ENCODE results near the gene IFNGR2.
A peak's percentile ranks its signal among the peaks of the same experiment; 100 is the strongest.
"Not testable (repeated sequence)": the region's sequence is repeated elsewhere in the genome, so short reads cannot be mapped to it uniquely, and the experiment has no call there.

The IFNGR2 gene

DNA sequence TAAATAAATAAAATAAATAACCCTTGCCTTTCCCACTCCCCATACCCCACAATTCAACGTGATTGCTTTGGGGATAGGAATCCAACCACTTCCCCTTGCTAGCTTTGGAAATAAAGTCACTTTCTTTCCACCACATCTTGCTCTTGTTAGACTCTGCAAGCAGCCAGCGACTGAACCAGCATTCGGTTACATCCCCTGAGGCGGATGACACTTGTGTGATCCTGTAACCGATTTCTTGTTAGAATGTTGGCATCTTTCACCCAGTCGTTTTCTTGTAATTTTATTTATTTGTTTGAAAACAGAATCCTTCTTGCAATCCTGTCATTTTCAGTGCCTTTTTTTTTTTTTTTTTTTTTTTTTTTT lies 1.6 kb upstream of the IFNGR2 start:
- DNase-seq, result no peak

DNA sequence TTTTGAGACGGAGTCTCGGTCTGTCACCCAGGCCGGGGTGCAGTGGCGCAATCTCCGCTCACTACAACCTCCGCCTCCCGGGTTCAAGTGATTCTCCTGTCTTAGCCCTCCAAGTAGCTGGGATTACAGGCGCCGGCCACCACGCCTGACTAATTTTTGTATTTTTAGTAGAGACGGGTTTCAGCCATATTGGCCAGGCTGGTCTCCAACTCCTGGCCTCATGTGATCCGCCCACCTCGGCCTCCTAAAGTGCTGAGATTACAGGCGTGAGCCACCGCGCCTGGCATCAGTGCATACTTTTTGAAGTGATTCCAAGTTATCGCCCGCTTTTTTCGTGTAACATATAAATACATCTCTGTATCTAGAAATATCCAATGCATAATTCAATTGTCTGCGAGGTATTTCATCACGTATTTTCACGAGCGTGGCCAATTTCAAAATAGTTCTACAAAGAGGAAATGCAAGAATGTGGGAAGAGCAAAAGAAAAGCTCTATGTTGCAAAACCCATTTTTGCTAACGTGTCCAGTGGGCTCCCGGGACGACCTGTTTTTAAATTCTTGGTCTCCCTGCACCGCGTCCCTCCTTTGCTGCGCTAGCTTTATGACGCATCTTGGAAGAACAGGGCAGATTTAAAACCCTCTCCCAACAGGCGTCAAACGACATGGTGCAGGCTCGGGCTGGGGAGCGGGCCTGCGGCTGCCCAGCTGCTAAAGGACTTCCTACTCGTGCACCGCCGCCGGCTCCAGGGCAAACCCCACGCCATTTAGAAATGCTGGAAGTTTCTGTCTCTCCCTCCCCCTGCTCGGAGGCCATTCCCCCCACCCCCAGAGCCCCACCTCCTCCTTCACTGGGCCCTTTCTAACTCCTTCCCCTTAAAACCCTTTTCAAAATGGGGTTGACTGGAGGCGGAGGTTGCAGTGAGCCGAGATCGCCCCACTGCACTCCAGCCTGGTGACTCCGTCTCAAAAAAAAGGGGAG lies 923 bp upstream of the IFNGR2 start:
- peak in 34 of 56 donors; percentile 9 to 62 (median 30) for DNase-seq

DNA sequence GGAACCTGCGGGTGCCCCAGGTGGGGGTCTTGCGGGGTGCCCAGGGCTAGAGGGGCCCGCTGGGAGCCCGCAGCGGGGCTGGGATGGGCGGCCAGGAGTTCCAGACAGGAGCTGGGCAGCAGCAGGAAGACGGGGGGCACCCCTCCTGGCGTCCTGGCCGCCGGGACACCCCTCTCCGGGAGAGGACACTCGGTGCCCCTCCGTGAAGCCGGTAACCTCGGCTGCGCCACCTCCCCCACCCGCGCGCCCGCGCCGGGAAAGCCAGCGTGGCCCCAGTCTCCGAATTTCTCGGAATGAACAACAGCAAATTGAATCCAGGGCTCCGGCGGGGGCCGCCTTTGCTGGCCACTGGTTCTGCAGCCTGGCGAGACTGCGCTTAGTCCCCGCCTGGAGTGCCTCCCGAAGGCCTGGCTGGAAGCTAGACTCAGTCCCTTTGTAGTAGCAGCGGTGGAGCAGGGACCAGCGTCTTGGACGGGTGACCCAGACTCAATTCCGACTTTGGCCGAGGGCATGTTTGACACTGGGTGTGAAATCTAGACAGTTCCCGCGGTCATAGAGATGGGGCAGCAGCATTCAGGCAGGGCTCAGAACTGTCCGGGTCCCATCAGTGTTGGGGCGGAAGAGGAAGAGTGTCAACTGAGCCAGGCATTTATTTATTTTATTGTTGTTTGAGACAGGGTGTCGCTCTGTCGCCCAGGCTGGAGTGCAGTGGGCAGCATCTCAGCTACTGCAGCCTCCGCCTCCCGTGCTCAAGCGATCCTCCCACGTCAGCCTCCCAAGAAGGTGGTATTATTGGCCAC lies 773 bp downstream of the IFNGR2 start:
- peak in 45 of 56 donors; percentile 17 to 69 (median 48) for DNase-seq

DNA sequence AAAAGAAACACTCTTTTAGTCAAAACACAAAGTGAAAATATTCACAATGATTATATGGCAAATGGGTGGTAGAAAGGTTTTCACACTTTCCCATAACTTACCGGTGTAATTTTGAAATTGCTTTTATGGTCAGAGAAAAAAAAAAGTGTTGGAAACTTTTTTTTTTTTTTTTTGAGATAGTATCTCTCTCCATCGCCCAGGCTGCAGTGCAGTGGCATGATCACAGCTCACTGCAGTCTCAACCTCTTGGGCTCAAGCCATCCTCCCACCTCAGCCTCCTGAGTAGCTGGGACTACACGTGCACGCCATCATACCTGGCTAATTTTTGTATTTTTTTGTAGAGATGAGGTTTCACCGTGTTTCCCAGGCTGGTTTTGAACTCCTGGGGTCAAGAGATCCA lies 3.3 kb downstream of the IFNGR2 start:
- no peak for DNase-seq

DNA sequence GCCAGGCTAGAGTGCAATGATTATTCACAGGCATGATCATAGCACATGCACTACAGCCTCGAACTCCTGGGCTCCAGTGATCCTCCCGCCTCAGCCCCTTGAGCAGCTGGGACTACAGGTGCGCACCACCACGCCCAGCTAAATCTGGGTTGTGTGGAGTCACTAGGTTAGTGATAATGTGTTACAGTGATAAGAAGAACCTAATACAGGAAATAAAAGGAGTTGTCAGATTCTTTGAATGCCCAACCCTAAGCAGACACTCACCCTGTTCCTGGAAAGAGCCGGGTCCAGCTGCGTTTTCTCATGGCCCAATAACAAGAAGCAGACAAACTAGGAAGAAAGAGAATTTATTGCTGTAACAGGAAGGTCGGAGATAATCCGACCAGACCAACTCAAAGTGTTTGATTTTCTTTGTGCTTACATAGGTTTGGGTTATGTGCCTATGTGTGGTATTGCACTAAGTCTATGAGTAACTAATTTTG lies 8.8 kb downstream of the IFNGR2 start:
- no peak for DNase-seq

DNA sequence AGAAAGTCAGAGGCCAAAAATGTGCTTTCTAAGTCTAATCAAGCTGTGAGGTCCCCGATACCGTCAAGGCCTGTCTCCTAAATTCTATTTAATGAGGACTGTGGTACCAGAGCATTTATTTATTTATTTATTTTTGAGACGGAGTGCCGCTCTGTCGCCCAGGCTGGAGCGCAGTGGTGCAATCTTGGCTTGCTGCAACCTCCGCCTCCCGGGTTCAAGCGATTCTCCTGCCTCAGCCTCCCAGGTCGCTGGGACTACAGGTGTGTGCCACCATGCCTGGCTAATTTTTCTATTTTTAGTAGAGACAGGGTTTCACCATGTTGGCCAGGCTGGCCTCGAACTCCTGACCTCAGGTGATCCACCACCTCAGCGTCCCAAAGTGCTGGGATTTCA lies 9.2 kb downstream of the IFNGR2 start:
- not testable (repeated sequence) for DNase-seq

DNA sequence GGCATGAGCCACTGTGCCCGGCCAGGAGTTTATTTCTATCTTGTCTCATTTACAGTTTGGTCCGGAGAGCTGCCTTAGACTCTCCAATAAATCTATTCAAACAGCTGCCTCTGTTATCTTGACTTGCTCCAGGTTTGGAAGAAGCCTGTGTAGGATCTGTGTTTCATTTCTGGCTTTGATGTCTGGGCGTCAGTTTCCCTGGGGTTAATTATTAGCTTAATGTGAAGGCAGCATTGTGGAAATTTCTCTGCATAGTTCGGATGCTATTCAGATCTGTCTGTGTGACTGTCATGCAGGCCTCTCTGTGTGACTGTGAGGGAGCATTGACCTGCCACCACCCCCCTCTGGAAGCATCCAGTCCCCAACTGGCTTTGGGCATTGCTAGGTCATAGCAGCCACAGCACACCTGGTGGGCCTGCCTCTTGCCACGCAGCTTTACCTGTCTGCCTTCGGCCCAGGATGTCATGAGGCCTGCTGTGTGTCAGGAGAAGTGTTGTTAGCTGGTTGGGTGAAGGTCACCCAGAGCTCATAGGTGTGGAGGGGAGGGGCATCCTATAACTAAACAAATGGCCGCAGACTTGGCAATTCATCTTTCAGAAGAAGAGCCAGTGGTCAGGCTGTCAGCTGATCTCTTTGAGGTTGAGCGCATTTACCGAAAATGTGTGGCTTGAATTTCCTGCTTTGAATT lies 9.8 kb downstream of the IFNGR2 start:
- no peak for DNase-seq

DNA sequence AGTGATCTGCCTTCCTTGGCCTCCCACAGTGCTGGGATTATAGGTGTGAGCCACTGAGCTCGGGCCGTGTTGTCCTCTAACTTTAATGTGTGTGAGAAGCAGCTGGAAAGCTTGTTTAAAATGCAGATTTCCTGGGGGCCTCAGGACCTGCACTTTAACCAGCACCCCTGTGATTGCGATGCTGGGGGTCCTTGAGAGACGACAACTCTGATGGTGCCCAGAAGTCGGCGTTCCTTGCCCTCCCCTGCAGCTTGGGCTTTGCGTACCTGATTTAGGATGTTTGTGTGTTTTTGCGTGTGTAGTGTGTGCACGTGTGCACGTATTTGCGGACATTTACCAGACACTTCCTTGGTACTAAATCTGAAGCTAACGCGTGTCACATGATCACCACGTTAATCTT lies 10.9 kb downstream of the IFNGR2 start:
- no peak for DNase-seq

DNA sequence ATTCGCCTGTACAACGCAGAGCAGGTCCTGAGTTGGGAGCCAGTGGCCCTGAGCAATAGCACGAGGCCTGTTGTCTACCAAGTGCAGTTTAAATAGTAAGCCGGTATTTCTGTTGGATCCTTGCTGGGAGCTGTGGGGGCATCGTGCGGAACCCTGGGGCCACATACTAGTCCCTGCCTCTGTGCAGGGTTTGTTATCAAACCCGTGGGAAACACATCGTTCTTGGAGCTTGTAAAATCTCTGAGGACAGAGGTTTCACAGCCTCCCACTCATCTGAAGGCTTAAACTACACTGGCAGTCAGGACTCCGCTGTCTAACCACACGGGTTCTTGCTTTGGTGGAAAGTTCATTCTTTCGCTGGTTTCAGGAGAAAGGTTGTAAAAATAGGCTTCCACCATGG lies 11.7 kb downstream of the IFNGR2 start:
- DNase-seq, result no peak

DNA sequence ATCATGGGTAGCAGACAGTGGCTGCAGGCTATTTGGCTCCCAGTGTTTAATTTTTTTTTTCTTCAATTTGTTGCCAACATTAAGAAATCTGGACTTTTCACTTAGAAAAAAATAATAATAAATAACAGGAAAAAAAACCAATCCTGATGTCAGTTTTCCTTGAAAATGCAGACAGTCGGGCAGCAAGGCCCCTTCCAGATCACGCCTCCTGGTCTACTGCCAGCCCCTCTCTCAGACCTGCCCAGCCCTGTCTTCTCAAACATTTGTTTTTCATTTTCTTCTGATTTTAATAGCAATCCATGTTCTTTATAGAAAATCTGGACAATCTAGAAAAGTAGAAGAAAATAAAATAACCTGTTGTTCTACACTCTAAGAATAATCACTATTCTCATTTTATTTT lies 15.5 kb downstream of the IFNGR2 start:
- no peak for DNase-seq

DNA sequence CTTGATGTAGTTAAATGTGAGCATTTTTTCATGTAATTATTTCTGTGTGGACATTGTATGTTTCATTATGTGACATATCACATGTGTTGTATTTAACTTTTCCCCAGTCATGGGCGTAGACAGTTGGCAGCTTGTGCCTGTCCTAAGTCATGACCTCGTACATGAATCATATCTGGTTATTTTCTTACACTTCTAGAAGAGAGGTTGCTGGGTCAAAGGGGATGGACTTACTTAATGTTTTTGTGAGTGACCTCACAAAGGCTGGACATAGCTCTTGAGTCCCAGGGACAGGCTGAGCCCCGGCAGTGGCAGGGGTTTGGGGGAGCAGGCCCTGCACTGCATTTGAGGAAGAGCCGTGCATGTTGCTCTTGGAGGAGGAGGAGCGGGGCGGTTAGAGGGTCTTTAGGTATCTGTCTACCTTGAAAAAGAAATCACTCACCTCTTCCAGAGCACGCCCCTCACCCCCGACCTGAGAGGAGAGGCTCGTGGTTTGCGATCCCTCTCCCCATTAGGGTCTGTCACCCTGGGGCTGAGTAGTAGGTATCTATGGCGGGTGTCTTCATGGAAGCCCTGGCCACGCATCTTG lies 16.4 kb downstream of the IFNGR2 start:
- DNase-seq, result no peak

DNA sequence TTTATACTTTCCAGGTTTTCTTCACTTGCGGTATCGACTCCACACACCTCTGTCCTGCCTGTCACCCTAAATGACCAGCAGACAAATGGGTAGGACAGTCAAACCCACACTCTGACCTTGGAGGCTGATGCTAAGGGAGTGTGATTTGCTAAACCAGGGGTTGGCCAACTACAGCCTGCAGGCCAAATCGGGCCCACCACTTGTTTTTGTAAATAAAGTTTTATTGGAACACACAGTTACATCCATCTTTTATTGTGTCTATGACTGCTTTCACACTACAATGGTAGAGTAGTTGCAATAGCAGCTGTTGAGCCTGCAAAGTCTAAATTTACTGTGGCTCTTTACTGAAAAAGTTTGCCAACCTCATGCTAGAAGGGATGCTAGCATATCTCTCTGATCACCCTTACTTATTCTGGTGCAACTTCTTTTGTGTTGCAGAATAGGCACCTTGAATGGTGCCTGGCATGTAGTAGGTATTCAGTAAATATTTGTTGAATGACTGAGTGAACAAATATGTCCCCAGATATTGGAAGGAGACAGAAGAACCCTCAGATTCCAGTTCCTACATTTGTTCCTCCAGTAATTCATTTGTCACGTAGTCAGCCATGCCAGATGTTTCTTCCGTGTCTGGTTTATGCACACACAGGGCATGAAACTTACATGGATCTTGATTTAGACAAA lies 18.6 kb downstream of the IFNGR2 start:
- DNase-seq, result no peak

DNA sequence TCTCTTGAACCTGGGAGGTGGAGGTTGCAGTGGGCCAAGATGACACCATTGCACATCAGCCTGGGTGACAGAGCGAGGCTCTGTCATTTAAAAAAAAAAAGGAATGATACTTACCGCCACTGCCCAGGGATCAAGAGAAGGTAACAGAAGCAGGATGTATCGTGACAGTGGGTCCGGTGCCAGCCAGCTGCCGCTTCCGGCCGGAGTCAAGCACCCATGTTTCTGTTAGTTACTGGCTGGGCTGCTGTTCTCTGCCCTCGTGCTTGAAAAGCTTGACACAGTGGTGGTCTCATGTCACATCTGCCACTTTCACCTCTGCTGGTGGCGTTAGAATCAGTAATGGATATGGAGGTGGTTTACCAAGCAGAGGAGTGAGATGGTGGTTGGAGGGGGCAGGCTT lies 21.0 kb downstream of the IFNGR2 start:
- no peak for DNase-seq

DNA sequence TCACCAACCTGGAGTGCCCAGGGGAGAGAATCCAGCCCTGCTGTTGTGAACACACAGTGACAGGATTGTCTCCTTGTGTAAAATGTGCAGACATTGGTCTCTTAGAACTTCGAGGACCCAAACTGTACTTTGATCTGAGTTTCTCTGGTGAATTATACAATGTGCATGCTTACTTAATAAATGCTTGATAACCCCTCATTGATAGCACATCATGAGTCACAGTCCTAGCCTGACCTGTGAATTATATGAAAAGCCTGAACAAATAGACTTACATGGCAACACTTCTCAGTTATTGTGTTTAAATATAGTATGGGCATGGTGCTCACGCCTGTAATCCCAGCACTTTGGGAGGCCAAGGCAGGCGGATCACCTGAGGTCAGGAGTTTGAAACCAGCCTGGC lies 22.6 kb downstream of the IFNGR2 start:
- no peak for DNase-seq

DNA sequence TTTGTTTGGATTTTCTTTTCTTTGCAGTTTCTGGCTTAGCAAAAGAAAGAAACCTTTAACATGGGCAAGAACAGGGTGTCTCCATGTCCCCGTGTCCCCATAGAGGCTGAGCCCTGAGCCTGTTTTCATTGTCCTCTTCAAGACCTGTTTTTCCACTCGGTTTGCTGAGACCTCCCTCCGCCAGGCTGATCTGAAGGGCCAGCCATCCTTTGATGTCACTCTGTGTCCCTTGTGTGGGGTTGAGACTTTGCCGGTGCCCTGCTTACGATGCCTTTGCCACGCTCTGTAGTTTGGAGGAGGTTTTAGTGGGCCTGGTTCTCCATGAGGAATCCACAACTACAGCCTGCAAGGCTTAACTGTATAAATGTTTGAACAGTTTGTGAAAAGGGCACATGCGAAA lies 23.8 kb downstream of the IFNGR2 start:
- no peak for DNase-seq

DNA sequence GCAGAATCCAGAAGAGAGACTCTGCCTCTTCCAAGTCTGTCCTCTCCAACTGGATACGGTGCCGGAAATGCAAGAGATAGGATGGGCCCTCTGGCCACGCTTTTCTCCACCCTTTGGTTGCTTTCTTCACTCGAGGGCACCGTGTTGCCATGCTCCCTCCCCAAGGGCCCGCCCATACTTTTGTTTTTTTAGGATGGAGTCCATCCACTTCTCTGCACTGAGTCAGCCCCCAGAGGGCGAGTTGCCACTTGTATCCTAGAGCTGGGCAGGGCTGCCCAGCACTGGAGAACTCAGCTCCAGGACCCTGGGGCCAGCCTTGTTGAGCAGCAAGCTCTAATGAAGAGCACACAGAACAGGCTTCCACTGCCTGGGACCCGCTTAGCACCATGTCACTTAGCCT lies 25.5 kb downstream of the IFNGR2 start:
- no peak for DNase-seq

DNA sequence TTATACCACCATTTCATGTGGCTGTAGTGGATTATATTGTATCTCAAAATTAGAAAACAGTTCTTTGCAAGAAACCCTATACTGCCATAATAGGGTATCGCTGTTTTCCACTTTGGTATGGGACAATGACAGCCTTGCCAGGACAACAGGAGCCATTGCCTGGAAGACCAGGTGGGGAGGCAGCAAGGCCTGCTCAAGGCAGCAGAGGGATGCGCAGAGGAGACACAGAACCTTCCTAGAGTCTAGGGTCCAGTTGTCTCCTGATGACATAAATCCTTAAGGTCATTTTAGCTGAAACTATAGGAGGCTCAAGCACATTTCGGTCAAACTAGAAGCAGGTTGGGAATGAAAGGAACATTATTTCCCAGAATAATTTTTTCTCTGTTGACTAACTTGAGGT lies 27.6 kb downstream of the IFNGR2 start:
- DNase-seq, result no peak

DNA sequence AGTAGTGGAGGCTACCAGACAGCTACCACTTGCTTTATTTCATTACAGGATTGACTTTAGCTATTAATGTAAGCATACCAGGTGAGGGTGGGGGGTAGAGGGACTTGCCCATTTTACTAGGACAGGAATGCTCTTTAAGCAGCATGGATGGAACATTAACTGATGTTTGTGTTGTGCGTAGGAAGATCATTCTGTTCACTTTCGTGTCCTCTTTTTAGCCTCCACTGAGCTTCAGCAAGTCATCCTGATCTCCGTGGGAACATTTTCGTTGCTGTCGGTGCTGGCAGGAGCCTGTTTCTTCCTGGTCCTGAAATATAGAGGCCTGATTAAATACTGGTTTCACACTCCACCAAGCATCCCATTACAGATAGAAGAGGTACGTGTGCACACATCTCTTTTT lies 29.3 kb downstream of the IFNGR2 start:
- peak in 4 of 56 donors; percentile 8 to 18 (median 12) for DNase-seq

DNA sequence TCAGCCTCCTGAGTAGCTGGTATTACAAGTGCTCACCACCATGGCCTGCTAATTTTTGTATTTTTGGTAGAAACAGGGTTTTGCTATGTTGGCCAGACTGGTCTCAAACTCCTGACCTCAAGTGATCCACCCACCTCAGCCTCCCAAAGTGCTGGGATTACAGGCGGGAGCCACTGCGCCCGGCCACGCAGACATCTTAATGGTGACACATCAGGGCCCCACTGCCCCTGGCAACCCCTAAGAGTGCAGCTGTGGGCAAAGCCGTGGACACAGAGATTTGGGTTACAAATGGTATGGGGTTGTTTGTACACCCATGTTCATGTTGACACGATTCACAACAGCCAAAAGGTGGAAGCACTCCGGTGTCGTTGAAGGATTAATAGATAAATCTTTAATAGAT lies 29.8 kb downstream of the IFNGR2 start:
- no peak for DNase-seq

DNA sequence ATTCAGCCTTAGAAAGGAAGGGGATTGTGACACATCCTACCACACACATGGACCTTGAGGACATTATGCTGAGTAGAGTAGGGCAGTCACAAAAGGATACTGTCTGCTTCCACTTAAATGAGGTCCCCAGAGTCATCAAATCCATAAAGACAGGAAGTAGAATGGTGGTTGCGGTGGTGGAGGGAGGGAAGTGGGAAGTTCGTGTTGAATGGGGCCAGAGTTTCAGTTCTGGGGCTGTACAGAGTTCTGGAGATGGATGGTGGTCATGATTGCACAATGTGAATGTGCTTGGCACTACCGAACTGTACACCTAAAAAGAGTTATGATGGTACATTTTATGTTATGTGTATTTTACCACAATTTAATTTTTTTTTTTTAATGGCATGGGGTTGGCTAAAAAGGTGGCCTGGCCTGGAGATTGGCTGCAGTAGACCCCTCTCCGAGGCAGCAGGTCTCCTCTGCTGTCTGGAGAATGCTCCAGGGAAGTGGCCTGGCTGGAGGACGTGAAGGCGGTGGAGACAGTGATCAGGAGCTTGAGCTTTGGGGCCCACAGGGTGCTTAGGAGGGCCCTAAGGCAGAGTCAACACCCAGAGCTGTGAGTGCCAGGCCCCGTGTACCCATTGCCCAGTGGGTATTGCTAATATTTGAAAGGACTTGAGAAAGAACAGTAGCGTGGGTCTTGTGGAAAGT lies 30.4 kb downstream of the IFNGR2 start:
- DNase-seq, result peak in 6 of 56 donors; percentile 3 to 48 (median 9)
